Neutrophil (primary cell): ENCODE measurements around the gene PTPRE.
A peak's percentile ranks its signal among the peaks of the same experiment; 100 is the strongest.

Experiments used
- H3K27ac ChIP-seq: fragments of 200-600 bp; sonication (generic); 2 replicates; pipeline ENCODE4 v1.5.1; 2016; ENCODE audit warnings: mild to moderate bottlenecking, moderate library complexity
- H3K27me3 ChIP-seq: fragments of 200-600 bp; sonication (generic); 2 replicates; pipeline ENCODE4 v1.6.0; 2016; ENCODE audit warnings: mild to moderate bottlenecking
- H3K36me3 ChIP-seq: fragments of 200-600 bp; sonication (generic); 2 replicates; pipeline ENCODE4 v1.5.1; 2017
- H3K4me1 ChIP-seq, 2 experiments: fragments of 200-600 bp in 1 of 2; sonication (generic) in 1 of 2; 1 replicate in 1 of 2; 2 replicates in 1 of 2; pipeline versions ENCODE4 v1.5.1 to v1.6.1; 2013 to 2016; ENCODE audit warnings: low read depth in 1 of 2, low read length in 1 of 2, mild to moderate bottlenecking in 1 of 2, moderate library complexity in 1 of 2; ENCODE audit not compliant: control insufficient read depth in 1 of 2, insufficient read depth in 1 of 2
- H3K4me3 ChIP-seq, 2 experiments: fragments of 200-600 bp in 1 of 2; sonication (generic) in 1 of 2; 1 replicate in 1 of 2; 2 replicates in 1 of 2; pipeline ENCODE4 v1.5.1; 2013 to 2016; ENCODE audit warnings: low read depth in 1 of 2, low read length in 1 of 2, mild to moderate bottlenecking in 1 of 2, moderate library complexity in 1 of 2
- H3K9me3 ChIP-seq: fragments of 200-600 bp; sonication (generic); 2 replicates; pipeline ENCODE4 v1.5.1; 2016
- CTCF ChIP-seq: fragments of 200-600 bp; sonication (generic); IDR thresholded peaks from 2 replicates; pipeline ENCODE4 v1.5.1; 2016; ENCODE audit warnings: antibody characterized with exemption

PTPRE gene

GRCh38 chr10:127913368-127913759, 6.5 kb downstream of the PTPRE start:
- no peak overlapping the region for H3K4me3 ChIP-seq
- no peak for TF ChIP-seq CTCF
- no peaks in the 10 kb centered on the region for H3K27me3 ChIP-seq
- no peaks in the 10 kb centered on the region for H3K9me3 ChIP-seq
- H3K4me1 ChIP-seq: peaks cover 16 to 20% of the 10 kb centered on the region in 2 experiments
- no peaks in the 10 kb centered on the region for H3K36me3 ChIP-seq
- H3K27ac ChIP-seq: no peak overlapping the region

DNA sequence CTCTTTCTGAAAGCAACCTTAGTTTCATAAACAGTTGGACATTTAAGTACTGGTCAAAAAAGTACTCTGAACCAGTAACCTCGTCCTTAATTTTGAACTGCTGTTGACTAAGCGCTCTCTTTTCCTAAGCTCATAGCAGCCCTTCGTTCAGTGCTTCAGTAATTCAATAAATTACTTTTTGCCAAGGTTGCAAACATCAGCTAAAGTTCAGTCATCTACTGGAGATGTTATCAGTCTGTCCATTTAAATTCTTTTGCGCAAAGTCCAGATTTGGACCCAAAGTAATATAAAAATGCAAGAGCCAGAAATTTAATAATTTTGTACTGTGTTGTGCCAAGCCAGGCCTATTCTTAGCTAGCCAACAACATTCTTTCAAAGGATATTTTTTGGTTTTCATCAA, 8.4 kb downstream of the PTPRE start:
- Histone ChIP-seq H3K27me3 (no peaks in the 10 kb centered on the region), H3K9me3 (no peaks in the 10 kb centered on the region), H3K36me3 (no peaks in the 10 kb centered on the region), H3K4me1 (peaks cover 33 to 36% of the 10 kb centered on the region in 2 experiments), H3K4me3 (no peak overlapping the region), H3K27ac (no peak overlapping the region)
- no peak for TF ChIP-seq CTCF

DNA sequence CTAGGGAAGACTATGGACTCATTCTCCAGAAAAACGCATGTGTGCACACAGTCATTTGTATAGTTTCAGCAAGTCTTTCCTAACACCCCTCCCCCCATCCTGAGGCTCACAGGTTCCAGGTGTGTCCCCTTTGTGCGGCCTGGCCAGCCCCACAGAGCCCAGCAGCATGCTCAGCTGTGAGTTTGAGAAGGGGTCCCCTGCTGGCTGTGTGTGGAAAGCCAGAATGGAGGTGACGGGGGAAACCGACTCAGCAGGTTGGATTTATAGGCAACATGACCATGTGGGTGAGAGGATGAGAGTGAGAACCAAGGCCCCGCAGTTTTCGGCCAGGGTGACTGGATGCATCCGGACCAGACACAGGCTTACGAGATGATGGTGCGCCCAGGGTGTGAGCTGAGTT, 9.9 kb downstream of the PTPRE start:
- no peak overlapping the region for H3K4me3 ChIP-seq
- no peak for TF ChIP-seq CTCF
- no peaks in the 10 kb centered on the region for H3K36me3 ChIP-seq
- peaks cover 48 to 51% of the 10 kb centered on the region in 2 experiments for H3K4me1 ChIP-seq
- H3K27ac ChIP-seq: peak overlapping the region; percentile 77
- no peaks in the 10 kb centered on the region for H3K27me3 ChIP-seq
- H3K9me3 ChIP-seq: no peaks in the 10 kb centered on the region

GRCh38 chr10:127918572-127918971, 11.7 kb downstream of the PTPRE start:
- Histone ChIP-seq H3K4me1 (peaks cover 66 to 69% of the 10 kb centered on the region in 2 experiments), H3K36me3 (no peaks in the 10 kb centered on the region), H3K4me3 (no peak overlapping the region), H3K27me3 (no peaks in the 10 kb centered on the region), H3K9me3 (no peaks in the 10 kb centered on the region), H3K27ac (peak overlapping the region; percentile 77)
- TF ChIP-seq CTCF: no peak

DNA sequence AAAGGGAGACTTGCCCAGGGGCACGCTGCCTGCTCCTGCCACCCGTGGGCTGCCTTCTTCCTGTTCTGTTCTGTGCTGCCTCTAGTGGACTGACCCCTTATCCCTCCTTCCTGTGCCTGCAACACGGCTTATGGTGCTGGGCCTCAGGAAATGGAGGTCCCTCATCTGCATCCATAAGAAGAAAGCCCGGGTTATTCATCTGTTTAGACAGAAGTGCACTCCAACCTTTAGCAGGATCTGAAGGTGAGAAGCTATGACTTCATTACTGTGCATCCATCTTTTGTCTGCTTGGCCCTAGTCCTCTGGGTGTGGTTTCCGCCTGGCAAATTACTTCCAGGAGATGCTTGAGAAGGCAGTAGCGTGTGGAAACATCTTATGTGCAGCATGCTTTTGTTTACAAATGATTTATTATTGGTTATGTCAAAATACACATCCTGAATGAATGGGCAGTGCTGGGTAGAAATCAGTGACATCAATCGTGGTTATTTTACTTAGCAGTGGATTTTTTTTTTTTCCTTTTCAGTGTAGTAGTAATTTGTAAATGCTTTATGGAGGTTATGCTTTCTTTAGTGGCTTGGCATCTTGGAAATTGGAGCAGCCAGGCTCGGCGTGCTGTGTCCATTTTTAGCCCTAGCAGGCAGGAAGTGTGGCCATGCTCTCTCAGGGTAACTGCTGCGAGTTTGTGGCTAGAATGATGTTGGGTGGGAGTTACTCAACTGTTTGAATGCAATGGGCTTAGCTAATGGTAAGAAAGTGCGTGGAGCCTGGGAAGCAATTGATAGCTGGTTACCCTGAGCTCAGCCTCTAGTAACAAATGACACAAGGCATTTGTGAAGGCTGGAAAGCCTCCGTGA, 12.7 kb downstream of the PTPRE start:
- no peaks in the 10 kb centered on the region for H3K27me3 ChIP-seq
- peaks cover 74 to 77% of the 10 kb centered on the region in 2 experiments for H3K4me1 ChIP-seq
- no peaks in the 10 kb centered on the region for H3K36me3 ChIP-seq
- peak overlapping the region; percentile 77 for H3K27ac ChIP-seq
- peak overlapping the region in 1 of 2 experiments; percentile 6 for H3K4me3 ChIP-seq
- H3K9me3 ChIP-seq: no peaks in the 10 kb centered on the region
- peak; percentile 22 for TF ChIP-seq CTCF
